Heart left ventricle (tissue), 16 donors: Measurements from ENCODE around the gene CSTPP1. TPM values are rescaled to one million over a fixed set of nuclear protein-coding genes. Genes with fewer than 3 reads are reported as not detected.

ENCODE experiments used
- ATAC-seq, 4 donors: fragments of 200-7000 bp; cut with Tn5 transposase; one replicate each; pipeline ENCODE4 v1.9.1; 2020 to 2022; ENCODE audit warnings: moderate library complexity in 4 of 4, mild to moderate bottlenecking in 3 of 4, moderate number of reproducible peaks in 1 of 4
- DNase-seq, 5 donors: peaks; one replicate each; pipeline ENCODE4 v3.0.0-alpha.2; 2020
- H3K27ac ChIP-seq, 12 donors: fragments of 200-600 bp; sonication (generic) in 4 of 12; one replicate each; pipeline versions ENCODE4 v1.5.0 to v1.8.0; 2016 to 2022; ENCODE audit warnings: mild to moderate bottlenecking in 2 of 12
- H3K27me3 ChIP-seq, 9 donors: fragments of 200-600 bp; sonication (generic) in 2 of 9; one replicate each; pipeline versions ENCODE4 v1.5.1 to v1.8.0; 2016 to 2022; ENCODE audit warnings: mild to moderate bottlenecking in 3 of 9
- H3K36me3 ChIP-seq, 9 donors: fragments of 200-600 bp; sonication (generic) in 2 of 9; one replicate each; pipeline versions ENCODE4 v1.5.0 to v1.8.0; 2018 to 2022; ENCODE audit warnings: mild to moderate bottlenecking in 2 of 9
- H3K4me1 ChIP-seq, 12 donors: fragments of 200-600 bp; sonication (generic) in 4 of 12; one replicate each; pipeline versions ENCODE4 v1.5.0 to v1.8.0; 2016 to 2022; ENCODE audit warnings: mild to moderate bottlenecking in 3 of 12
- H3K4me3 ChIP-seq, 12 donors: fragments of 200-600 bp; sonication (generic) in 4 of 12; one replicate each; pipeline versions ENCODE4 v1.5.0 to v1.8.0; 2017 to 2022; ENCODE audit warnings: mild to moderate bottlenecking in 9 of 12, moderate library complexity in 4 of 12
- H3K9me3 ChIP-seq, 12 donors: fragments of 200-600 bp; sonication (generic) in 4 of 12; one replicate each; pipeline versions ENCODE4 v1.5.0 to v1.8.0; 2016 to 2022; ENCODE audit warnings: mild to moderate bottlenecking in 1 of 12
- CTCF ChIP-seq, 12 donors: fragments of 200-600 bp; sonication (generic) in 4 of 12; IDR thresholded peaks; one replicate each; pipeline versions ENCODE4 v1.5.0 to v1.8.0; 2018 to 2022; ENCODE audit warnings: antibody characterized with exemption in 12 of 12, mild to moderate bottlenecking in 5 of 12
- POLR2A ChIP-seq, 2 donors: fragments of 450-650 bp; IDR thresholded peaks; one replicate each; pipeline ENCODE4 v1.6.1; 2017; ENCODE audit warnings: antibody characterized with exemption in 2 of 2, mild to moderate bottlenecking in 2 of 2, moderate library complexity in 2 of 2
- WGBS, 4 donors: extraction: QIAGEN DNeasy Blood & Tissue Kit in 2 of 4; methylation state at CpG; one replicate each; pipeline versions ENCODE4 v1.1.5 to v1.1.7; 2013 to 2018; 5-methylcytosine and 5-hydroxymethylcytosine counted together
- intact Hi-C, 10 donors: fragments of 100-400 bp; cut with DNase I; formaldehyde crosslinking; loops; one replicate each; pipeline versions ENCODE4 v1.11.1 to v1.14.2; 2022
- polyA plus RNA-seq, 2 donors: library from polyadenylated mRNA; stranded (reverse); fragments of 200-250 nt; gene quantifications; one replicate each; pipeline ENCODE4 v1.2.3, GENCODE V29; 2013
- total RNA-seq, 9 donors: library from RNA; depleted of rRNA in 2 of 9; stranded (reverse); fragments of >200 nt in 2 of 9; fragmentation: NEBNext Ultra II Directional in 3 of 9; extraction: Animal tissue kit (Norgen Biotek cat#: 25700) in 3 of 9; gene quantifications; one replicate each; pipeline versions ENCODE4 v1.1.0 to v1.2.4, GENCODE V29; 2016 to 2023
- donor health status: ischemic (EF 13 %, LVEDD 7.1; RV severe dilation, severe dysfunction).
- donor health status: healthy with polysubstance abuse.
- donor health status: DM: no; HTN: yes; CAD: no.
- donor health status: DM: no; HTN: no; CAD: no.
- donor health status: ischemic (EF 25% LVEDD 6.9; RV normal size, moderate dysfunction).
- donor health status: ischemic (EF 25% LVEDD 5.7; RV mildly dilated, moderate dysfunction).
- donor health status: healthy.
- donor health status: DM: yes; HTN: yes; CAD: no.
- donor health status: ischemic (EF 35%, LVEDD 5.7; RV mildly dilated, moderate dysfunction).
- donor health status: nonischemic (EF 11% LVEDD 7.7; RV severe dilation, severe dysfunction).
- donor health status: DM: yes; HTN: yes; CAD: no.
- donor health status: PGD.
- donor health status: ischemic (EF 29% LVEDD 5.4; RV normal size, mild dysfunction).
- donor health status: nonischemic (EF 23%, LVEDD 6.1; RV moderate dilation, normal function).

Gene CSTPP1
- total and polyA plus RNA-seq, 11 donors: 9.9 to 33.4 (median 14.7) TPM

GRCh38 chr11:47101406-47101805 is 164.8 kb downstream of the CSTPP1 start:
- intact Hi-C loops: no loop called here
- no peaks in the 10 kb centered on the region for H3K9me3 ChIP-seq
- no peaks in the 10 kb centered on the region for H3K36me3 ChIP-seq
- DNase-seq (no peak), ATAC-seq (no peak)
- TF ChIP-seq CTCF (IDR thresholded peaks at IDR 0.05) (no peak), POLR2A (IDR thresholded peaks at IDR 0.05) (no peak)
- H3K27ac ChIP-seq: no peak overlapping the region
- no peak overlapping the region for H3K4me3 ChIP-seq
- peaks cover 0 to 5% (median 0%) of the 10 kb centered on the region in 12 donors for H3K4me1 ChIP-seq
- H3K27me3 ChIP-seq: no peaks in the 10 kb centered on the region
- WGBS, 4 donors: 79 to 91% (median 84%) methylated on average over 3 of the region's 3 CpGs

GRCh38 chr11:47104261-47104950 is 167.8 kb downstream of the CSTPP1 start:
- Histone ChIP-seq H3K4me1 (peaks cover 0 to 4% (median 0%) of the 10 kb centered on the region in 12 donors), H3K4me3 (no peak overlapping the region), H3K36me3 (no peaks in the 10 kb centered on the region), H3K9me3 (no peaks in the 10 kb centered on the region), H3K27me3 (no peaks in the 10 kb centered on the region), H3K27ac (no peak overlapping the region)
- 67 to 81% (median 80%) methylated on average over 3 of the region's 3 CpGs for WGBS, 4 donors
- no peak for TF ChIP-seq POLR2A (IDR thresholded peaks at IDR 0.05)
- no peak for TF ChIP-seq CTCF (IDR thresholded peaks at IDR 0.05)
- ATAC-seq (no peak), DNase-seq (no peak)
- intact Hi-C loops: no loop called here

- DNase-seq (no peak), ATAC-seq (no peak)
- Histone ChIP-seq H3K27me3 (no peaks in the 10 kb centered on the region), H3K9me3 (no peaks in the 10 kb centered on the region), H3K4me1 (peaks cover 0 to 7% (median 0%) of the 10 kb centered on the region in 12 donors), H3K36me3 (no peaks in the 10 kb centered on the region), H3K4me3 (no peak overlapping the region), H3K27ac (no peak overlapping the region)
- WGBS, 4 donors: 93 to 94% (median 94%) methylated on average over 2 of the region's 2 CpGs
- TF ChIP-seq POLR2A (IDR thresholded peaks at IDR 0.05) (no peak), CTCF (IDR thresholded peaks at IDR 0.05) (no peak)
- intact Hi-C loops: no loop called here
These were observed 169.0 kb downstream of the CSTPP1 start for GRCh38 chr11:47105541-47105940.

- no peak for TF ChIP-seq POLR2A (IDR thresholded peaks at IDR 0.05)
- no peak for TF ChIP-seq CTCF (IDR thresholded peaks at IDR 0.05)
- Histone ChIP-seq H3K36me3 (no peaks in the 10 kb centered on the region), H3K27me3 (no peaks in the 10 kb centered on the region), H3K9me3 (no peaks in the 10 kb centered on the region), H3K4me1 (peaks cover 0 to 7% (median 0%) of the 10 kb centered on the region in 12 donors), H3K4me3 (no peak overlapping the region), H3K27ac (no peak overlapping the region)
- DNase-seq (no peak), ATAC-seq (no peak)
- intact Hi-C loops: no loop called here
- 64 to 86% (median 79%) methylated on average over 3 of the region's 3 CpGs for WGBS, 4 donors
These were observed 169.4 kb downstream of the CSTPP1 start for GRCh38 chr11:47105974-47106373.
